Measurements from ENCODE around the gene OGA.

DNA sequence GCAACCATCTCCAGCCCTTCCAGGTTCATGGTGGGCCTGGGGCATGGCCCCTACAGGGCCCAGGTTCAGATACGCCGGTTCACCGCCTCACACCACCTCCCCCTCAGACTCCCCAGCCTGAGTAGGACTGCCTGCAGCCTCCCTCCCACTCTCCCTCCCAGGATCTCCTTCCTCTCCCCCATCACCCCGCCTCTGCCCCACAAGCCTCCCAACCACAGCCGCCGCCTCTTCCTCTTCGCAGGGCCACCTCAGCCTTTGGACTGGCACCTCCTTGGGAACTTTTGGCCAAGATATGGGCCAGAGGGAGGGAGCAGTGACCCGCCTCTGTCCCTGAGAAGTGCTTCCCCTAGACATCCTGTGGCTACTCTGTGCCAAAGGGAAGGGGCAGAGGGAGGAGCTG lies 16.1 kb upstream of the OGA start:
- no peak for TF ChIP-seq CTCF (IDR thresholded peaks at IDR 0.05; ENCODE audit: low read length)
- TF ChIP-seq EZH2 (optimal IDR thresholded peaks at IDR 0.05; ENCODE audit: low read depth, low read length), result no peak

Measured in MM.1S (cell line).